Activated CD4-positive, CD25-positive, alpha-beta regulatory T cell treated with anti-CD3 and anti-CD28 coated beads, Interleukin-2, amount 50 U/mL, for 16 hours (primary cell): ENCODE data around the gene P2RX3.

Source experiments
- DNase-seq: peaks from one replicate; pipeline ENCODE4 v3.0.0-alpha.2; 2020; ENCODE audit warnings: low read depth, low spot score

Gene P2RX3

DNA sequence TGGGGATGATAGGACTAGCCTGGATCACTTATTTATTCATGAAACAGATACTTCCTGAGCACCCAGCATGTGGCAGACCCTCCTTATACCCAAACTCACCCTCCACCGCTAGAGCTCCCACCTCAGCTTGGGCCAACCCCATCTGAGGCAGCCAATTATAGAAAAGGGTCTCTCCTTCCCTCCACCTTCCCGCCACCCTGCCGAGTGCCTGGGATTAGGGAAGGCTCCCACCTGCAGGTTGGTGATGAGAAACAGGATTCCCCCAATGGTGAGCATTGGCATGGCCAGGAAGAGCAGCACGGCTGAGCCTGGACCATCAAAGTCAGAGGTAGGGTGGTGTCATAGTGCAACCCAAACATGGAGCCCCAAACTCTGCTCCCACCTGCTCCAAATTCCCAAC is 82.9 kb downstream of the P2RX3 start:
- DNase-seq = no peak

DNA sequence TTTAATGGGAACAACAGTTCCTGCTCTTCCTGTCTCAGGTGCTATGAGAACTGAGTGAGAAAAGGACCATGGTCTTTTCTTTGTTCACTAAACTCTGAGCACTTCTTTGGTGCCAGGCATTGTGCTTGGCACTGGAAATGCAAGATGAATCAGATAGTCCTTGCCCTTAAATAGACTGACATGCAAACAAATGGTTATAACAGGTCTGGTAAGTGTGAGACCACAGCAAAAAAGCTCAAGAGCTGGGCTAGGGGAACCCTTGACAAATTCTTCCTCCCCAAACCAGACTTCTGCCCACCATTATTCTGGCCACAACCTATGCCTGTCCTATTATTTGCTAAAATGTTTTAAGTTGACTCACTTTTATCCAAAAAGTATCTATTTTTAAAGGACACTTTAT is 83.7 kb downstream of the P2RX3 start:
- no peak for DNase-seq
